Subcutaneous adipose tissue (tissue), 4 donors: Measurements from ENCODE around the gene TMEM182. TPM values are rescaled to one million over a fixed set of nuclear protein-coding genes. Genes with fewer than 3 reads are reported as not detected.

ENCODE experiments used
- total RNA-seq, 4 donors: library from RNA; depleted of rRNA; stranded (reverse); fragments of >200 nt; gene quantifications; one replicate each; pipeline ENCODE4 v1.1.0, GENCODE V29; 2016
- TF ChIP-seq, protein P1 (sequence below): fragments of 450-650 bp; IDR thresholded peaks from one replicate; pipeline ENCODE4 v1.5.1; 2016; ENCODE audit warnings: low read depth, mild to moderate bottlenecking, control low read depth, antibody characterized with exemption, moderate library complexity

Gene TMEM182
- total RNA-seq, 4 donors from 2014 or later, result 1.7 to 2.2 (median 1.8) TPM

DNA sequence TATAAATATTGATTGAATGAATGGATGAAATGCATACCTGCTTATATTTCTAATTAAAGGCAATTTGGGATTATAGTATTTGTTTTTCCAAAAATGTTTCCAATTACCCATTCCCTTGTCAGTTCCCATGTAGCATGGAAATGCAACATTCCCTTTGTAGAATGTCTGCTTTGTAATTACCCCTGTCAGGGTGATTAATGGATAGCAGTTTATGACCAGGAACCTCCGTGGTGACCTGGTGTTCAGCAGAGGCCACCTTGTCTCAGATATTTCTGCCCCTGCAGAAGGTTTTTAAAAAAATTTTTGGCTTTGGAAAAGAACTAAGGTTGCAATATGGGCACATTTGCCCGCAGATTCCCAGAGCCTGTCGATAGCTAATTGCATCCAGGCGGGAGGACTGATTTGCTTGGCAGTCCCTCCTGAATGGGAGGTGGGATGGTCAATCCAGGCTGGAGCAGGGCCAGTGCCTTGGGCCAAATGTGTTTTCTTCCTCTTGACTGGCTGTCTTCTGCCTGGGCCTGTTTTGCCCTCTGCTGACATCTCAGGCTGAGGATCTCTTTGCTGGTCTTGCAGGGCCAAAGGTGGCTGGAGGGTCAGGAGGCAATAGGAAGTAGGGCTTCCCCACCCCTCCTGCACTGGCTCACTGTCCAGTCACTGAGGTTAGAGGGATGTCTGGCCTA, 82.1 kb downstream of the TMEM182 start:
- TF ChIP-seq, protein P1, sequence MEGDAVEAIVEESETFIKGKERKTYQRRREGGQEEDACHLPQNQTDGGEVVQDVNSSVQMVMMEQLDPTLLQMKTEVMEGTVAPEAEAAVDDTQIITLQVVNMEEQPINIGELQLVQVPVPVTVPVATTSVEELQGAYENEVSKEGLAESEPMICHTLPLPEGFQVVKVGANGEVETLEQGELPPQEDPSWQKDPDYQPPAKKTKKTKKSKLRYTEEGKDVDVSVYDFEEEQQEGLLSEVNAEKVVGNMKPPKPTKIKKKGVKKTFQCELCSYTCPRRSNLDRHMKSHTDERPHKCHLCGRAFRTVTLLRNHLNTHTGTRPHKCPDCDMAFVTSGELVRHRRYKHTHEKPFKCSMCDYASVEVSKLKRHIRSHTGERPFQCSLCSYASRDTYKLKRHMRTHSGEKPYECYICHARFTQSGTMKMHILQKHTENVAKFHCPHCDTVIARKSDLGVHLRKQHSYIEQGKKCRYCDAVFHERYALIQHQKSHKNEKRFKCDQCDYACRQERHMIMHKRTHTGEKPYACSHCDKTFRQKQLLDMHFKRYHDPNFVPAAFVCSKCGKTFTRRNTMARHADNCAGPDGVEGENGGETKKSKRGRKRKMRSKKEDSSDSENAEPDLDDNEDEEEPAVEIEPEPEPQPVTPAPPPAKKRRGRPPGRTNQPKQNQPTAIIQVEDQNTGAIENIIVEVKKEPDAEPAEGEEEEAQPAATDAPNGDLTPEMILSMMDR, result no peak

DNA sequence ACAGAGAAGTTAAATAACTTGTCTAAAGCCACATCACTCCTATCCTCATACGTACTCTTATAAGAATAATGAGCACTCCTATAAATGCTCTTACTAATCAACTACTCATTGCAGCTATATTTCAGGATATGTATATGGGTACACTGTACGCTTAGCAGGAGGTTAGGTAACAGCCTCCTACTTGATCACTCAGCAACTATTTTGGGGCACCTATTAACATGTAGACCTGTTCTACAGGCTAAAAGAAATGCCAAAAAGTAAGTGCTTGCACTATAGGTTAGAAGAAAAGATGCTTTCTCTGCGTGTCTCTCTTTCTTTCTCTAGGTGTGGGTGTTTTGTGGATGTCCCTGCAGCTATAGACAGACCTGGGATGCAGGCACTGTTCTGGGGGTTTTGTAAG, 83.1 kb downstream of the TMEM182 start:
- TF ChIP-seq, protein P1, result no peak

DNA sequence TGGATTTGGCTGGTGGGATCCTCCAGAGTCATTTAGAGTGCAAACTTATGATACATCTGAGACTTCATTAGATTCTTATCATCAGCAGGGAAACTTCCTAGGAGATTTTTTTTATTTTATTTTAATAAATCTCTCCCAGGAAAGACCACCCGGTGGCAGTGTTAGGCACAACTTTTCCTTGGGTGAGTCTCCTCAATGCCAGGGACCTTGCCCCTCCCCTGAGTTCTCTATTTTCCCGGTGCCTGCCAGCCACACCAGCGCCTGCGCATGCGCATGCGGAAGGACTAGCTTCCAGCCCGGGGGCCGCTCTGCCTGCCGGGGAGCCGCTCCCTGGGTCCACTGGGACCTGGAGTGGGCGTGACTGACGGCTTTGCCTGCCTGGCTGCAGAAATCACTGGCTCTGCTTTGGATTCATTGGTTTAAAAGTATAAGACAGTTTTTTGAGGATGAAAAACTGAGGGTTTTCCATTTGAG, 86.6 kb downstream of the TMEM182 start:
- TF ChIP-seq, protein P1, result no peak

DNA sequence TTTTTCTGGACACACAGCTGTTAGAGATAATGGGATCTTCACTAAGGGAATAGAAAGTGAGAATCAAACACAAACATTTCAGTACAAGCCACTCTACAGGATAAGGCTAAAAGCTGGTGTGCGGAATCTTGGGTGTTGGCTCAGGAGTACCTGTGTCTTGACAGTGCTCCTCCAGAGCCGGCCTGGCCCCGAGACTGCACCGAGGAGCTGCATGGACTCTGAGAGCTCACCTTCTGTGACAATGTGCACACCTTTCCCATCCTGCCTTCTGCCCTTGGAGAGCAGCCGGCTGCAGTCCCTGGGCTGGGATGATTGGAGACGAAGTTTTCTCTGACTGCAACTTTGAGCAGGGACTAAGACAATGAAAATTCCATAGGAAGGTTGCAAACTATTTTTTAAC, 89.1 kb downstream of the TMEM182 start:
- TF ChIP-seq, protein P1, result no peak

DNA sequence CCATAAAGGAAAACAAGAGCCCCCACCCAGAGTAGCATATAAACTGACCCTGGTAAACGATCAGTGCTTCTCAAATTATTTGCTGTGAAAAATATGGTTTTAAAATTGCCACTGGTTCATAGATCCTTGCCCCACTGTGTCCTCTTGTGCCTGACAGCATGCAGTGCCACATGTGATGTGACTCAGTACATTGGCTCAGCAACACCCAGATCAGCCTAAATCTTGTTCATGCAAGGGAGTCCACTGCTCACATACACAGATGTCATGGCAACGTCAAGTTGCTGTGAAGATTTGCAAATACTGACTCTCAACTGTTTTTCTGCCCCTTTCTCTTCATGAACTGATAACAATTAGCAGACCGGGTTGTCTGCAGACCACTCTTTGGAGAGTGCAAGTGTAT, 91.0 kb downstream of the TMEM182 start:
- TF ChIP-seq, protein P1, result no peak

Other genes with a start within 250 kb of the TMEM182 start
- gene SLC9A2, start 142.5 kb upstream of the TMEM182 start, total RNA-seq, result under 1 TPM in 3 of 4 donors, not detected in 1; under 0.01 to 0.49 (median 0.17) TPM